GM18909 (cell line): ENCODE results near the gene DDX25.
A peak's percentile ranks its signal among the peaks of the same experiment; 100 is the strongest.
"Not testable (repeated sequence)": the region's sequence is repeated elsewhere in the genome, so short reads cannot be mapped to it uniquely, and the experiment has no call there.

ENCODE experiments used
- ATAC-seq: cut with Tn5 transposase; IDR thresholded peaks from one replicate; pipeline ENCODE4 v1.9.1; 2021; ENCODE audit warnings: mild to moderate bottlenecking; ENCODE audit not compliant: unreplicated experiment, poor library complexity

DDX25 gene

DNA sequence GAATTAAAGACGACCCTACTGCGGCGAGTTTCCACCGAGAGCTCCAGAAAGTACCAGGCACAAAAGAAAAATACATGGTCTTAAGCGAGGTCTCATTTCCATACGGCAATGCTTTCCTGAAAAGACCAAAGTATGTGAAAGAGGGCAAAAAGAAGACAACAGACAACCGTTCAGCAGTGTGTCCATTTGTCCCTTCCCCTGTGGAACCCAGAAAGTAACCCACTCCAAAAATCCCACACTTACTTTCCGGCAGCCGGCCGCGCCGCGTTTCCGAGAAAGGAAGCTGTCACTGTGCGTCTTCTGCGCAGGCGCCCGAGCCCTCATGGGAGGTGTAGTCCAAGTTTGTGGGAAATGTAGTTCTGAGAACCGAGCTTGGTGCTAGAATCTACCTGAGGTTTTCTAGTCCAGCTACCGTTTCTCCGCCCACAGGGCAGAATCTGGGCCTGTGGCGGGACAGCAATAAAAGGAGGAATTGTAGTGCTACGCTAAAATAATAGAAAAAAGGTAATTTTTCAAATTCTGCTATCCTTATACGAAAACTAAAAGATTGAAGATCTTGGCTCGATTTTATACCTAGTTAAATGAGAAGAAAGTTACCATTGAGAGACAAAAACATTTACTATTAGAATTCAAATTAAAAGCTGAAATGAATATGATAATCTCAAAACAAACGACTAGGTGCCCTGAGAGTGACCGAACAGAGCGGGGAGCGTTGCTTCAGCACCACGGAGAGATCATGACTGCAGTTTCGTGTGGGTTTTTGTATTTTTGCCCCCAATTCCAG is 1.2 kb upstream of the DDX25 start, which contains the start of gene PUS3:
Gene PUS3, minus strand, starts transcription at position 280 of the 784 bp plus-strand sequence. CDS start 6,922 bp downstream, outside the sequence.
- ATAC-seq, result peak; percentile 96

DNA sequence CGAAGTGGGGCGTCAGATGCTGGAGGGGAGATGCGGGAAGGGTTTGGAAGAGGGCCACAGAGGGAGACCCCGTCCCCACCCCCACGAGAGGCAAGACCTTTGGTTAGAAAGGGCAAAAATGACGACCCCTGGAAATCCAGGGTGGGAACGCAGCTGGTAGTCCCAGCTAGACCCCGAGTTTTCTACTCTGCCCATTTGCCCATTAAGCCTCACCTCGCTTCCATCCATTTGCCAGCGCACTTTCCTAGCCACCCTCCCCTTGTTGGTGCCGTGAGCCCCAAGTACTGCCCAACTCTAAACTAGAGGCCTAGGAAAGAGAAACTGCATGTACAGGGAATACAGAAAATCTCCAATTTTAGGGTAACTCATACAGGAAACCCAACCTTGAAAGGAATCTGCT is 370 bp downstream of the DDX25 start:
- ATAC-seq, result no peak

DNA sequence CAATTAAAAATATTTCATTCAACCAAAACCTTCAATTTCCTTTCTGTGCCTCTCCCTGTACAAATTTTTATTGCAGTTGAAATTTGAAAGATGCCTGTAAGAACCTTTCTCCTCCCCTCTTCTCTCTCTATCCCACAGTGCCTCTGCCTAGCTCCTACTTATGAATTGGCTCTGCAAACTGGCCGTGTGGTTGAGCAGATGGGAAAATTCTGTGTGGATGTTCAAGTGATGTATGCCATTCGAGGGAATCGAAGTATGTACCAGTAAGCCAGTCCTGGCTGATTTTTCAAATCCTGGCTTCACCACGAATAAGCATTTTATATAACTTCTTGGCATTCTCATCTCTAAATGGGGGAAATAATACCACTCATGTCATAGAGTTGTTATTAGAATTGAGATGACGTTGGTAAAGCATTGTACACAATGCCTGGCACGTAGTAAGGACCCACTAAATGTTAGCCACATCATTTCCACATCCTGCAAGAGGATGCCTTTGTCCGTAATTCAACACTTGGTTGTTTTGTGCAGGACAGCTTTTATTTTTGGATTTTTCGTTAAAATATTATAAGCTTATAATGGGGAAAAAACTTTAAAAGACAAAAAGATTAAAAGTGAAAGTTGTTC is 6.0 kb downstream of the DDX25 start:
- ATAC-seq, result no peak

DNA sequence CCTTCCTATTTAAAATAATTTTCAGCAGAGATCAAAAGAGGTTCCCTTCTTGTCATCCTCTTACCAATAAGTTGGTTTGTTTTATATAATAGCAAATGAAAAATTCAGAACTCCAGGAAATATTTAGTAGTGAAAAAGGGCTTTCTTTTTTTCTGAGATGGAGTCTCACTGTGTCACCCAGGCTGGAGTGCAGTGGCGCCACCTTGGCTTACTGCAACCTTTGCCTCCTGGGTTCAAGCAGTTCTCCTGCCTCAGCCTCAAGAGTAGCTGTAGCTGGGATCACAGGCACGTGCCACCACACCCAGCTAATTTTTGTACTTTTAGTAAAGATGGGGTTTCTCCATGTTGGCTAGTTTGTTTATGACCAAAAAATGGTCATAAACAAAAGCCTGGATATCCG is 10.3 kb downstream of the DDX25 start:
- ATAC-seq, result not testable (repeated sequence)

DNA sequence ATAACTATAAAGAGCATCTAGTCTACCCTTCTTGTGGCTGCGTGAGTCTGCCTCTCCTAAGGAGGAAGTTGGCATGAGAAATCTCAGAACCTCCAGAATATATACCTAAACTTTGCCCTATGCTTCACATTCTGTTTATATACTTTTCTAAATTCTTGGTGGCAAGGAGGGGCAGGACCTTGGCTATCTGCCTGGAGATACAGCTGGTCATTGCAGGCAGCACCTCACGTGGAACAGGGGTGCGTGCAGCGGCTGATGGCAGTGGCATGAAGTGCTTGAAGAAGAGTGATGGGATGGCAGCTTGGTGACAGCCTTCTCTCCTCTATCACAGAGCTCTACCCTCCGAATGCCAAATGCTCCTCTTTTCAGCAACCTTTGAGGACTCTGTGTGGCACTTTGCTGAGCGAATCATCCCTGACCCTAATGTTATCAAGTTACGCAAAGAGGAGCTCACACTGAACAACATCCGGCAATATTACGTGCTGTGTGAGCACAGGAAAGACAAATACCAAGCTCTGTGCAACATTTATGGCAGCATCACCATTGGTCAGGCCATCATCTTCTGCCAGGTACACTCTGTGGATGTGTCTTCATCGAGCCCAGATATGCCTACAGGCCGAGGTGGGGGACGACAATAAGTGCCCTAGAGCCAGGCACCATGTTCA is 12.5 kb downstream of the DDX25 start:
- ATAC-seq, result no peak

DNA sequence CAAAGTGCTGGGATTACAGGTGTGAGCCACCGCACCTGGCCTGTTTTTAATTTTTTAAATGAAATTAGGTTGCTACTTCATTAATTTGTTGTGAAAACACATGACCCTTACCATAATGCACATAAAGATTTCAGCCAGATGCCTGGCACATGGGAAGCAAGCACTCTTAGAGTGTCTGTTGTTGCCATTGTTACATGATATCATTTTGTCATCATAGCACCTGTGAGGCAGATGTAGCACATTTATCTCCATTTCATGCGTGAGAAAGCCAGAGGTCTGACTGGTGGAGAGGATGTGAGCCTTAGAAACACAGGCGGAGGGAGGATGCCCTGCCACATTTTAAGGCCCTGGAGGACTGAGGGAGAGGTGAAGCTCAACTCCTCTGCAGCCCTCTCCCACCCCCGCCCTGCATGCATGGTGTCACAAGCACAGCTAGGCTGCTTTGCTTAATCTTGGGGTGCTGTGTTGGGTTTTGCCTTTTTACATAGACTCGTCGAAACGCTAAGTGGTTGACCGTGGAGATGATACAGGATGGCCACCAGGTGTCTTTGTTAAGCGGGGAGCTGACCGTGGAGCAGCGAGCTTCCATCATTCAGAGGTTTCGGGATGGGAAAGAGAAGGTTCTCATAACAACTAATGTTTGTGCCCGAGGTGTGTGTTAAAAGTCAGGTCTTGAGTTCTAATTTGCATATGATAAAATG is 14.0 kb downstream of the DDX25 start:
- ATAC-seq, result no peak

DNA sequence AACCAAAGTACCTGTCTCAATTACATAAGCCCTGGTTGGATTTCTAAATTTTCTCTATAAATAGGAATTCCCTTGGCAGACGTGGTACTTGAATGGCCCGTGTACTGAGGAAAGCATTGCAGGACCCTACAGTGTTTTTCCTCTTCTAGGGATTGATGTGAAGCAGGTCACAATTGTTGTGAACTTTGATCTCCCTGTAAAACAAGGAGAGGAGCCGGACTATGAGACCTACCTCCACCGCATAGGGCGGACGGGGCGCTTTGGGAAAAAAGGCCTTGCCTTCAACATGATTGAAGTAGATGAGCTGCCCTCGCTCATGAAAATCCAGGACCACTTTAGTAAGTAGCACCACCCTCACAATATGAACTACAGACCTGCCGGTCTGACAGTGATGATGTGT is 16.7 kb downstream of the DDX25 start:
- ATAC-seq, result no peak

DNA sequence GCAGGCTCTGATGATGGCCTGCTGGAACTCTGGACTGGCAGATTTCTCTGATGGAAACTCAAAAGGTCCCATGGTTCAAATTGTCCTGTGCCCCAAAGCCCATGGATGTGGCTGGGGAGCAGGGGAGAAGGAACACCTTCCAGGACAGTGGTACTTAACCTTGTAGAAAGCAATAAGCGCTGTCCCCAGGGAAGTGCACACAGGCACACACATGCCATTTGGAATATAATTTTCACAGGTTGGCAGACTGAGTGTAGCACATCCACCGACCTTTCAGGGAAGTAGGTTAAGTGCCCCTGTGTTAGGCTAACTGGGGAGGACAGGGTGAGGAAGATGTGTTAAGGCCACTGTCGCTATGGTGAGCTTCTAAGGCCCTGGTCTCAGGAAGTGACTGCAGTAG is 17.8 kb downstream of the DDX25 start:
- no peak for ATAC-seq

DNA sequence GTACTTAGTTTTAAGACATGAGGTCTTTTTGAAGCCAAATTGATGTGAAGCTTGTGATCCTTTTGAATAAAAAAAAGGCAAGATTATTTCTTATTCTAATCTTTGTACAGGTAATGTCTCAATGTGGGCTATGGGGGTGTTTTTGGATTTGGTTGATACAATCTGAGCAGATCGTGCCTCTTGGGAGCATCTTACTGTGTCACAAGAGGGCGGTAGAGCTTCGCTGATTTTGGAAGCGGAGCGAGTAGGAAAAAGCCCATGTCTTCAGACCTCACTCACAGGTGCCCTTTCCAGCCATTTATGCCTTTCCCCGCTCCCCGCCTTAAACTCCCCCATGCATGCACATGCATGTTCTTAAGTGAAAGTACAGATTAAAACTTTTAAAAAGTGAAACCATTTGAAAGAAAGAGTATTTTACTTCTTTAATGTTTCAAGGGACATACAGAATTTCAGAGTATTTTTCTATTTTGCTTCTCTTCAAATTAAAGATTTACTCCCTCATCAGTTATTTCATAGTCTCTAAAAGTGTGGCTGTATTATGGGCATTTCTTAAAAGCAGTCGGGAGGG is 18.8 kb downstream of the DDX25 start:
- ATAC-seq, result no peak

DNA sequence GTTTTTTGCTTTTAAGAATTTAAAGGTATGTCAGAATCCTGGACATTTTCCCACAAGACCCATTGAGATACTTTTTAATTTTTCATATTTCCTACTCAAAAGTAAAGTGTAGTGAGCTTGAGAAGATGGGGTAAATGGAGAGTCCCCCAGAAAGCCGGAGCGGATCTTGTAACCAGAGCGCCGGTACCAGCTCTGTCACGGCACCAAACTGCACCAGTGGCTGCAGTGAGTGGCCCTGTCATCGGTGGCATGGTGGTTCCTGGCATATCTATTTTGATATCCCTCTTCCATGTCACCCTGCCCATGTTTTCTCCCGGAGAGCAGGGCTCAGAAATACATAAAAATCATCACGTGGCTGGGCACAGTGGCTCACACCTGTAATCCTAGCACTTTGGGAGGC is 19.3 kb downstream of the DDX25 start:
- no peak for ATAC-seq

DNA sequence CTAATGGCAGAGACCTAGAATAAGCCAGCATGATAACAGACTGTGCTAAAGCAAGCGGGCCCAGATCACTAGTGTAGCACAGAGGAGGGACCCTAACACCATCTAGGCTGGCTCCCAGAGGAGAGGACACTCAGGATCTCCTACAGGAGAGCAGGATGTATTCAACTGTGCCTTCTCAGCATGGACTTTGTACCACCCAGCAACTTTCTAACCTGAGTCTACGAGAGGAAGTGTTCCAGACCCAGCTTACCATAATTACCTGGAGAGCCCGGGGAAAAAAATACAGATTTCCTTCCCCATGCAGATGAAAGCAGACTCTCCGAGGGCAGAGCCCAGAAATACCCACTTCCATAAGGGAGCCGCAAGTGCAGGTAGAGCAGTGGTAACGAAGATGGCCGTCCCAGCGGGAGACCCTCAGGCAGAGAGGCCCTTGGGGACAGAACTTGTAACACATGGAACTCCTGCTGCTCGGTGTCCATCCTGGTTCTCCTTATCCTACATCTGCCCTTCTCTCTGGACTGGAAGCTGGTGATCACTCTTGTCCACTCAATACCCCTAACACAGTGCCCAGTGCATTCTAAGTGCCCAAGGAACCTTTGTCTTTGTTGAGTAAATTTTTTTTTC is 20.2 kb downstream of the DDX25 start:
- no peak for ATAC-seq

DNA sequence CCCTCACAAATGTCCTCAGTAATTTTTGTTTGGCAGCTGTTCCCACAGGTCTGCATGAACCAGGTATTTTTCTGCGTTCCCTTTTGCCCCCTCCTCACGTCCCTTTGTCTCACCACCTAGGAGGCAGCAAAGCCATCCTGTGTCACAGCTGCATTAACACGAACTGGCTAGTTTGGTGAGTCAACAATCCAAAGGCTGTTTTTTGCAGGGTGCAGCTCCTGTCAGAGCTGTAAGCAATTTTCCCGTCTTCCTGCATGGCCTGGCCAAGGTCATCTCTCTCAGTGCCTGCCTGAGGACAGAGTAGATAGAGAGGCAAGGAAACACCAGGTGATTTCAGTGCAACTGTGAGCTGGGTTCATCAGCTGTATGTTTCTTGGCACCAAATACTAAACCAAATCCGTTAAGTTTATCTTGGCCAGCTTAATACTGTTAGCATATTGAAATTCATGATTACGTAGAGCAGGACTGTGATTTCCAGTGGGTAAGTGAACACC is 21.0 kb downstream of the DDX25 start:
- no peak for ATAC-seq

DNA sequence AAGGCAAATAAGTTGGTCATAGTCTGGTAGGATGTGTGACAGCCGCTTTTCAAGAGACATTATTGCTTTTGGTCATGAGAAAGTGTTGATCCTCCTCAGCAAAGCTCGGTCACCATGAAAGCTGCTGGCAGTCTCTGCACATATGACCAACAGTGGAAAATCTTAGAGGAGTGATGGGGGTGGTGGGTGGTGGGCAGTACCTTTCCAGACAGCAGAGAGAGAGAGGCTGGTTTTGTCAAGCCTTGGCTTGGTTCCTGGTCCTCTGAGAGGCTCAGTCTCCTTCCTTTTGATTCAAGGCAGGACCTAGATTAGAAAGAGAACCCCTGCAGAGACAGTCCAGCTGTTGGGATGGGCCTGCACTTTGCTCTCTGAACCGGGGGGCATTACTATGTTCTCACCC is 21.5 kb downstream of the DDX25 start:
- no peak for ATAC-seq

DNA sequence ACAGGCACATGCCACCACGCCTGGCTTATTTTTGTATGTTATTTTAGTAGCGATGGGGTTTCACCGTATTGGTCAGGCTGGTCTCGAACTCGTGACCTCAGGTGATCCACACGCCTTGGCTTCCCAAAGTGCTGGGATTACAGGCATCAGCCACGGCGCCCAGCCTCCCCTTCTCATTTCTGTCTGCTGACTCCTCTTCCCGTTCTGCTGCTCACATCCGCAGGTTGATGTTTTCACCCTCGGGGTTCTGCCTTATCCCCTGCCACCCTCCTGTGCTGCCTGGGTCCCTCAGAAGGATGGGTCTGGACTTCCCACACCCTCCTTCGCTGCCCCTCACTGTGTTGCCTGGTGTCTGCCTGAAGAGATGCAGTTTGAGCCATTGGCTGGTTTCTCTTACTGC is 22.4 kb downstream of the DDX25 start:
- ATAC-seq, result no peak

DNA sequence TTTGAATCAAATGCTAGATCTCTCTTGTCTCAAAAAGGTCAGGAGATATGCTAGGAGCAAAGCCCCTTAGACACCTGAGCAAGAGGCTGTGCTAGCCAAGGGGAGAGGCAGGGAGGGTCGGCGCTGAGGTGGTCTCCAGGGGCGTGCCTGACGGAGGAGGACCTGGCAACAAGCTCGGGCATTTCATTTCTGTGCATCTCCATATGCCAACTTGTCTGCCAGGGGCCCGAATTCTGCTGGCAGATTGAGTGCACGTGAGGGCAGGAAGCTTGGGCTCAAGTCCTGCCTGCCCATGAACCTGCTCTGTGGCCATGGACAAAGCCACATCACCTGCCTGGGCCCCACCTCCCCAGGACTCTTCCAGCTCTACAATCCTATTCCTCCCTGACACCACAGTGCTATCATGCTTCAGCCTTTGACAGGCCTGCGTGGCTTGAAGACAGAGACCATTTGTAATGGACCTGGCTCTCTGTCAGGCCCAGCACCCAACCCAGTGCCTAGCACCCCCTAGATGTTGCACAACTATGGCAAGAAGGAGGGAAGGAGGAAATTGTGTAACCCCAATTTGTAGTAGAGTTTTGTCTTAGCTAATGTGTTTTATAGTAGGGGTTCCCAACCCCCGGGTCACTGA is 25.3 kb downstream of the DDX25 start:
- no peak for ATAC-seq

DNA sequence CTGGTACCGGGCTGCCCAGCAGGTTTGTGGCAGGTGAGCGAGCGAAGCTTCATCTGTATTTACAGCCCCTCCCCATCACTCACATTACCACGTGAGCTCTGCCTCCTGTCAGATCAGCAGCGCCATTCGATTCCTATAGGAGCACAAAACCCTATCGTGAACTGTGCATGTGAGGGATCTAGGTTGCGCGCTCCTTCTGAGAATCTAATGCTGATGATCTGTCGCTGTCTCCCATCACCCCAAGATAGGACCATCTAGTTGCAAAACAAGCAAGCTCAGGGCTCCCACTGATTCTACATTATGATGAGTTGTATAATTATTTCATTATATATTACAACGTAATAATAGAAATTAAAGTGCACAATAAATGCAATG is 25.8 kb downstream of the DDX25 start:
- ATAC-seq, result no peak

DNA sequence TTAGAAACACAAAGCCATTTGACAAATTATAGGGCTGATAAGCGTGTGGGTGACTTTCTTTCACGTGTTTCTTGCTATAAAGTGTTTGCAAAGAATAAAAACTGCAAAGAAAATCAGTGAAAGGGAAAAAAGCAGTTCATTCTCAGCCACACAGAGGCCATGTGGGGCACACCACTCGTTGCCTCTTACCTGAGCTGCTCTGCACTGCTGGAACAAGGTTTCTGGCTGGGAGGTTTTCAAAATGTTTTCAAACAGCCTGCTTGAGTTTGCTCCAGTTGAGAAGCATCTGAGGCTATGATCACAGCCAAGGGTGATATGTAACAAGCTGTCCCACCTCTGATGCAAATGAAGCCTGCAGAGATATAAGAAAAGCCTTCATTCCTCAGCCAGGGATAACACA is 26.8 kb downstream of the DDX25 start:
- ATAC-seq, result no peak

DNA sequence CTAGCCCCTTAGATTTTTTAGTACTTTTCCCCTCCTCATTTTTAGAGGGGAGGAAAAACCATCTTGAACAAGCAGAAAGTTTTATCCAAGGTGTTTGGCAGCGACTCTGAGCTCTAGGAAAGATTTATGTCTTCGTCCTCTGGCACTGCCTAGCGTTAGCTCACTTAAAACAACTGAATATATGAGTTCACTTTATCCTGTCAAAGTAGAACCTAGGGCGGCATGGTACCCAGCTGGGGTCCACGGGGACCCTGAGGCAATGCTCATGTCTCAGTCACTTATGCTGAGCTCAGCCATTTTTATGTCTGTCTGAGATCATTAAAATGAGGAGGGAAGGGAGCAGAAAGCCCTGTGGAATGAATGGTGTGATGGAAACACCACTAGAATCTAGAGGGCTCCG is 27.4 kb downstream of the DDX25 start:
- ATAC-seq, result no peak

DNA sequence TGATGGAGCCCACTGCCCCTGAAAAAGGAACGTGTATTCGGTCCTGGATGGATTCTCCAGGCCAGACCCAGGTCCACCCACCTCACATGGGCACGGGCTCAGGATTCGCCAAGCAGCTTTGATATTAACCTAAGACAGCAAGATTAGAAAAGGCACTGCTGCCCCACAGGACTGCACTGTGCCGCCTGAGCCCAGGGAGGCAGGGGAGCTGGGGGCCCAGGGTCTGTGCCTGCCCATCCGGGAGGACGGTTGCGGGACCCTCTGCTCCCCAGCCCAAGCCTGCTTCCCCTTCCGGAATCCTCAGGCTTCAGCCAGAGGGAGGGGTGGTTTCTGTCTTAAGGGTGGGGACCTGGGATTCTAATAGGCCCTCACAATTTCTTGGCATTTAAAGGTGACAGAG is 28.0 kb downstream of the DDX25 start:
- no peak for ATAC-seq
